GM11168 (cell line): Measurements from ENCODE around the gene DENND6B.

Experiments
- in situ Hi-C: fragments of 300-500 bp; cut with MboI; formaldehyde crosslinking; loops from one replicate; pipeline ENCODE4 v1.12.0; 2022; ENCODE audit warnings: low sequenced_read_pairs; ENCODE audit not compliant: unreplicated experiment

Gene DENND6B

GRCh38 chr22:50292643-50293440 is 34.0 kb downstream of the DENND6B start:
- in situ Hi-C loops, result loop anchor here (5.0 kb wide), 1 partner anchor 34 kb away; the partner anchor contains the start of gene DENND6B

GRCh38 chr22:50289942-50290630 is 36.7 kb downstream of the DENND6B start:
- in situ Hi-C loops, result loop anchor here (5.0 kb wide), 1 partner anchor 37 kb away; the partner anchor contains the start of gene DENND6B

GRCh38 chr22:50289151-50289941 is 37.5 kb downstream of the DENND6B start:
- in situ Hi-C loops, result no loop called here

GRCh38 chr22:50287731-50288130 is 39.1 kb downstream of the DENND6B start:
- in situ Hi-C loops, result no loop called here

GRCh38 chr22:50286701-50287318 is 40.0 kb downstream of the DENND6B start:
- in situ Hi-C loops, result no loop called here

- in situ Hi-C loops, result no loop called here
Measured at GRCh38 chr22:50286275-50286674, 40.5 kb downstream of the DENND6B start.

GRCh38 chr22:50285568-50286229 is 41.1 kb downstream of the DENND6B start:
- in situ Hi-C loops, result no loop called here

GRCh38 chr22:50284479-50284878 is 42.3 kb downstream of the DENND6B start:
- in situ Hi-C loops, result no loop called here

GRCh38 chr22:50283821-50284220 is 43.0 kb downstream of the DENND6B start:
- in situ Hi-C loops, result no loop called here

- in situ Hi-C loops, result no loop called here
Measured at GRCh38 chr22:50282361-50283155, 44.3 kb downstream of the DENND6B start.

- in situ Hi-C loops, result no loop called here
Measured at GRCh38 chr22:50281957-50282356, 44.9 kb downstream of the DENND6B start.

- in situ Hi-C loops, result no loop called here
Measured at GRCh38 chr22:50281384-50281760, 45.4 kb downstream of the DENND6B start.

GRCh38 chr22:50280708-50281383 is 46.0 kb downstream of the DENND6B start:
- in situ Hi-C loops, result no loop called here

- in situ Hi-C loops, result no loop called here
Measured at GRCh38 chr22:50280022-50280707, 46.6 kb downstream of the DENND6B start.

GRCh38 chr22:50278956-50279619 is 47.7 kb downstream of the DENND6B start:
- in situ Hi-C loops, result loop anchor here (10.0 kb wide), 1 partner anchor 46 kb away; the partner anchor contains the start of gene DENND6B

GRCh38 chr22:50278461-50278860 is 48.4 kb downstream of the DENND6B start:
- in situ Hi-C loops, result loop anchor here (10.0 kb wide), 1 partner anchor 46 kb away; the partner anchor contains the start of gene DENND6B

GRCh38 chr22:50277761-50278160 is 49.1 kb downstream of the DENND6B start:
- in situ Hi-C loops, result loop anchor here (10.0 kb wide), 1 partner anchor 47 kb away; the partner anchor contains the start of gene DENND6B
